ENCODE measurements around the gene EPN1. TPM values are rescaled to one million over a fixed set of nuclear protein-coding genes. Genes with fewer than 3 reads are reported as not detected.

EPN1 gene
- total and polyA plus RNA-seq, 2 of the 13 experiments (the other 11 are each of a cell fraction or from before 2014, with no cell fraction given) = 28.9 to 31.7 TPM

- TF ChIP-seq ZBTB49 (CRISPR knock-in tag; IDR thresholded peaks at IDR 0.05; ENCODE audit: borderline replicate concordance) (no peak), NPAS2 (CRISPR knock-in tag; IDR thresholded peaks at IDR 0.05; ENCODE audit: borderline replicate concordance) (no peak), E2F2 (CRISPR knock-in tag; IDR thresholded peaks at IDR 0.05; ENCODE audit: borderline replicate concordance) (no peak), ZBTB8A (CRISPR knock-in tag; IDR thresholded peaks at IDR 0.05; ENCODE audit: borderline replicate concordance, low read depth) (no peak), ZNF10 (CRISPR knock-in tag; IDR thresholded peaks at IDR 0.05; ENCODE audit: borderline replicate concordance, low read depth) (no peak), NFKB2 (CRISPR knock-in tag; IDR thresholded peaks at IDR 0.05; ENCODE audit: borderline replicate concordance) (peak; percentile 74; the same call in 1 of the 2 replicates), FOSL2 (CRISPR knock-in tag; IDR thresholded peaks at IDR 0.05) (no peak), ZBTB38 (CRISPR knock-in tag; IDR thresholded peaks at IDR 0.05) (peak; percentile 78; the same call in 1 of the 2 replicates), CREM (IDR thresholded peaks at IDR 0.05) (peak; percentile 92), CREM (CRISPR knock-in tag; IDR thresholded peaks at IDR 0.05) (peak; percentile 60; the same call in 1 of the 2 replicates), THAP11 (CRISPR knock-in tag; IDR thresholded peaks at IDR 0.05) (peak; percentile 95), THYN1 (CRISPR knock-in tag; IDR thresholded peaks at IDR 0.05; ENCODE audit: borderline replicate concordance, low read depth) (no peak), ZNF235 (CRISPR knock-in tag; IDR thresholded peaks at IDR 0.05; ENCODE audit: borderline replicate concordance) (no peak), PATZ1 (CRISPR knock-in tag; IDR thresholded peaks at IDR 0.05) (peak; percentile 83), ZNF20 (CRISPR knock-in tag; IDR thresholded peaks at IDR 0.05) (no peak), ZNF143 (CRISPR knock-in tag; IDR thresholded peaks at IDR 0.05) (0 out of 2 replicates have a peak, but pooled peaks have one; percentile 31), ZNF747 (CRISPR knock-in tag; IDR thresholded peaks at IDR 0.05; ENCODE audit: borderline replicate concordance) (peak; percentile 22; the same call in 1 of the 2 replicates), MAFF (IDR thresholded peaks at IDR 0.05; ENCODE audit: low read depth, low read length) (no peak), ETV5 (CRISPR knock-in tag; IDR thresholded peaks at IDR 0.05; ENCODE audit: borderline replicate concordance) (peak; percentile 92), ATF7-NPFF (CRISPR knock-in tag; IDR thresholded peaks at IDR 0.05; ENCODE audit: low read depth) (no peak; the same call in 1 of the 2 replicates), GFI1 (CRISPR knock-in tag; IDR thresholded peaks at IDR 0.05; ENCODE audit: borderline replicate concordance) (no peak), PLSCR1 (CRISPR knock-in tag; IDR thresholded peaks at IDR 0.05; ENCODE audit: borderline replicate concordance) (no peak), ZNF329 (CRISPR knock-in tag; IDR thresholded peaks at IDR 0.05; ENCODE audit: low read depth) (no peak), MED1 (CRISPR knock-in tag; IDR thresholded peaks at IDR 0.05) (peak; percentile 62)
Observed at GRCh38 chr19:55674841-55675660, at the start of gene EPN1 (continued).
